ENCODE results near the gene REXO5. TPM values are rescaled to one million over a fixed set of nuclear protein-coding genes. Genes with fewer than 3 reads are reported as not detected.
"Not testable (repeated sequence)": the region's sequence is repeated elsewhere in the genome, so short reads cannot be mapped to it uniquely, and the experiment has no call there.

REXO5 gene
- total RNA-seq, 1 experiment from 2014 or later: 9.1 TPM

- no peaks in the 10 kb centered on the region for H3K9me3 ChIP-seq (ENCODE audit: low read depth, low read length, poor library complexity, severe bottlenecking)
- no TSS peak for BruUV-seq (replicated peaks)
- H3K4me3 ChIP-seq (ENCODE audit: low read depth, low read length, poor library complexity, severe bottlenecking): no peak overlapping the region
- TF ChIP-seq EZH2 (IDR thresholded peaks at IDR 0.05; ENCODE audit: borderline replicate concordance, low read depth, low read length, poor library complexity, severe bottlenecking): no peak
- TF ChIP-seq CTCF (conservative IDR thresholded peaks at IDR 0.05; ENCODE audit: low read depth, low read length): no peak
- peaks cover 6% of the 10 kb centered on the region for H3K4me1 ChIP-seq (ENCODE audit: insufficient read depth, low read length, poor library complexity, severe bottlenecking)
- H3K27me3 ChIP-seq (replicated peaks; ENCODE audit: insufficient read depth, low read depth, low read length, poor library complexity): no peaks in the 10 kb centered on the region
- CTCF ChIA-PET: no interaction called here
- POLR2A ChIA-PET (ENCODE audit: low non-redundant PET): interaction anchor here (0.6 kb wide), 1 partner anchor 32 kb away, joined by 6 read pairs; no protein-coding TSS in a partner anchor
- intact Hi-C loops (cut with micrococcal nuclease; ENCODE audit: unreplicated experiment): no loop called here
- no peak overlapping the region for H3K27ac ChIP-seq (ENCODE audit: low read depth, low read length, poor library complexity, severe bottlenecking)
- no peak for DNase-seq (ENCODE audit: low spot score)
- H3K36me3 ChIP-seq (ENCODE audit: insufficient read depth, low read length, poor library complexity, severe bottlenecking): peaks cover 14% of the 10 kb centered on the region
These were observed 2.6 kb upstream of the REXO5 start for GRCh38 chr16:20803561-20804214.

GRCh38 chr16:20805684-20806167, 601 bp upstream of the REXO5 start:
- intact Hi-C loops (cut with micrococcal nuclease; ENCODE audit: unreplicated experiment); POLR2A ChIA-PET (ENCODE audit: low non-redundant PET); CTCF ChIA-PET; DNase-seq (ENCODE audit: low spot score); H3K36me3 ChIP-seq (ENCODE audit: insufficient read depth, low read length, poor library complexity, severe bottlenecking); H3K9me3 ChIP-seq (ENCODE audit: low read depth, low read length, poor library complexity, severe bottlenecking); H3K4me1 ChIP-seq (ENCODE audit: insufficient read depth, low read length, poor library complexity, severe bottlenecking); H3K27me3 ChIP-seq (replicated peaks; ENCODE audit: insufficient read depth, low read depth, low read length, poor library complexity): not testable (repeated sequence)
- Histone ChIP-seq H3K4me3 (ENCODE audit: low read depth, low read length, poor library complexity, severe bottlenecking) (peak overlapping the region; percentile 78), H3K27ac (ENCODE audit: low read depth, low read length, poor library complexity, severe bottlenecking) (peak overlapping the region; percentile 92)
- BruUV-seq (replicated peaks): TSS peak; percentile 78

- no TSS peak for BruUV-seq (replicated peaks)
- TF ChIP-seq CTCF (conservative IDR thresholded peaks at IDR 0.05; ENCODE audit: low read depth, low read length): no peak
- no peak for TF ChIP-seq EZH2 (IDR thresholded peaks at IDR 0.05; ENCODE audit: borderline replicate concordance, low read depth, low read length, poor library complexity, severe bottlenecking)
- Histone ChIP-seq H3K27me3 (replicated peaks; ENCODE audit: insufficient read depth, low read depth, low read length, poor library complexity) (no peaks in the 10 kb centered on the region), H3K4me1 (ENCODE audit: insufficient read depth, low read length, poor library complexity, severe bottlenecking) (peaks cover 6% of the 10 kb centered on the region), H3K36me3 (ENCODE audit: insufficient read depth, low read length, poor library complexity, severe bottlenecking) (no peaks in the 10 kb centered on the region), H3K27ac (ENCODE audit: low read depth, low read length, poor library complexity, severe bottlenecking) (peak overlapping the region; percentile 92), H3K9me3 (ENCODE audit: low read depth, low read length, poor library complexity, severe bottlenecking) (no peaks in the 10 kb centered on the region), H3K4me3 (ENCODE audit: low read depth, low read length, poor library complexity, severe bottlenecking) (peak overlapping the region; percentile 78)
- POLR2A ChIA-PET (ENCODE audit: low non-redundant PET): no interaction called here
- DNase-seq (ENCODE audit: low spot score): no peak
- intact Hi-C loops (cut with micrococcal nuclease; ENCODE audit: unreplicated experiment): no loop called here
- CTCF ChIA-PET: no interaction called here
These were observed 1.5 kb downstream of the REXO5 start for GRCh38 chr16:20807862-20808261.

- no peaks in the 10 kb centered on the region for H3K27me3 ChIP-seq (replicated peaks; ENCODE audit: insufficient read depth, low read depth, low read length, poor library complexity)
- peaks cover 6% of the 10 kb centered on the region for H3K36me3 ChIP-seq (ENCODE audit: insufficient read depth, low read length, poor library complexity, severe bottlenecking)
- H3K4me3 ChIP-seq (ENCODE audit: low read depth, low read length, poor library complexity, severe bottlenecking): no peak overlapping the region
- ChIA-PET POLR2A (ENCODE audit: low non-redundant PET) (no interaction called here), CTCF (no interaction called here)
- no peak for DNase-seq (ENCODE audit: low spot score)
- intact Hi-C loops (cut with micrococcal nuclease; ENCODE audit: unreplicated experiment): no loop called here
- peaks cover 6% of the 10 kb centered on the region for H3K4me1 ChIP-seq (ENCODE audit: insufficient read depth, low read length, poor library complexity, severe bottlenecking)
- H3K9me3 ChIP-seq (ENCODE audit: low read depth, low read length, poor library complexity, severe bottlenecking): no peaks in the 10 kb centered on the region
- no peak overlapping the region for H3K27ac ChIP-seq (ENCODE audit: low read depth, low read length, poor library complexity, severe bottlenecking)
- BruUV-seq (replicated peaks): no TSS peak
- TF ChIP-seq CTCF (conservative IDR thresholded peaks at IDR 0.05; ENCODE audit: low read depth, low read length) (no peak), EZH2 (IDR thresholded peaks at IDR 0.05; ENCODE audit: borderline replicate concordance, low read depth, low read length, poor library complexity, severe bottlenecking) (no peak)
These were observed 5.6 kb downstream of the REXO5 start for GRCh38 chr16:20811889-20812439.
